Measurements from ENCODE around the gene TRPM8. TPM values are rescaled to one million over a fixed set of nuclear protein-coding genes. Genes with fewer than 3 reads are reported as not detected.

Gene TRPM8
- total and polyA plus RNA-seq, 2 donors from 2014 or later = 2.5 TPM; not detected in 1

DNA sequence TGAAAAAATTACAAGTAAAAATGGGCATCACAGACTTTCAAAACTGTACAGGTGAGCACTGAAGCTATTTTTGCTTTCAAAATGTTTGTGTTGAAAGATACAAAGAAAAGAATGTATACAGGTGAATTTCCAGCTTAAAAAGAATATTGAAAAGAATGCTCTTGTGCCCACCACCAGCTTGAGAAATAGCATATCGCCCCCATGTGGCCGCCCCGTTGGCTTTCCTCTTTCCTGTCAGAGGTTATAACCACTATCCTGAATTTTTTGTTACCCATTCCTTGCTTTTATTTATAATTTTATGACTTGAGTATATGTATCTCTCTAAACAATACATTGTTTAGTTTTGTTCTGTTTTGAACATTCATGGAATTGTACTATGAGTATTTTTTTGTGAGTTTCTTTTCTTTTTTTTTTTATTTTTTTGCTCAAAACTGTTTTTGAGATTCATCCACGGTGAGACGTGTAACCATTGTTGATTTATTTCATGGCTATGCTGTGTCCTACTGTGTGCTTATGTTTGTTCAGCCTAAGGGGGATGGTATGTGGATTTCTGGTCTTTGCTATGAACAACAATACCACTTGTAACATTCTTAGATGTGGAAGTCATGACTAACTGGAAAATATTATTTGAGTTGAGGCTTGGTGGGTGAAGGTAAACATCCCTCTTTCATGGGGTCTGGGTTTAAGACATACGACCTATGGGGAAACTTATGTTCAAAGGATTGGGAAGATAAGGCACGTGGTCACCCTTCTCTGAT, 11.6 kb downstream of the TRPM8 start:
- FAIRE-seq (no peak), DNase-seq (peak in 3 of 5 donors; percentile 9 to 32 (median 29))
- Histone ChIP-seq H3K9ac (ENCODE audit: low read length in 3 of 3) (no peak overlapping the region), H3K4me1 (ENCODE audit: control insufficient read depth in 2 of 3, insufficient read depth in 2 of 3, low read depth in 1 of 3, low read length in 3 of 3) (no peaks in the 10 kb centered on the region), H3K27ac (ENCODE audit: low read depth in 2 of 2, low read length in 2 of 2) (no peak overlapping the region), H3K4me3 (ENCODE audit: low read length in 3 of 3) (no peak overlapping the region), H3K27me3 (ENCODE audit: control insufficient read depth, insufficient read depth, low read length) (no peaks in the 10 kb centered on the region), H3K9me3 (ENCODE audit: control insufficient read depth in 2 of 3, insufficient read depth in 1 of 3, low read length in 3 of 3) (no peaks in the 10 kb centered on the region), H3K36me3 (ENCODE audit: control insufficient read depth in 2 of 3, insufficient read depth in 3 of 3, low read length in 3 of 3) (no peaks in the 10 kb centered on the region)
- intact Hi-C loops (cut with DNase I) = no loop called here
- peak; percentile 36 for TF ChIP-seq CTCF (IDR thresholded peaks at IDR 0.05; ENCODE audit: borderline replicate concordance, extremely low read depth, insufficient read depth)

DNA sequence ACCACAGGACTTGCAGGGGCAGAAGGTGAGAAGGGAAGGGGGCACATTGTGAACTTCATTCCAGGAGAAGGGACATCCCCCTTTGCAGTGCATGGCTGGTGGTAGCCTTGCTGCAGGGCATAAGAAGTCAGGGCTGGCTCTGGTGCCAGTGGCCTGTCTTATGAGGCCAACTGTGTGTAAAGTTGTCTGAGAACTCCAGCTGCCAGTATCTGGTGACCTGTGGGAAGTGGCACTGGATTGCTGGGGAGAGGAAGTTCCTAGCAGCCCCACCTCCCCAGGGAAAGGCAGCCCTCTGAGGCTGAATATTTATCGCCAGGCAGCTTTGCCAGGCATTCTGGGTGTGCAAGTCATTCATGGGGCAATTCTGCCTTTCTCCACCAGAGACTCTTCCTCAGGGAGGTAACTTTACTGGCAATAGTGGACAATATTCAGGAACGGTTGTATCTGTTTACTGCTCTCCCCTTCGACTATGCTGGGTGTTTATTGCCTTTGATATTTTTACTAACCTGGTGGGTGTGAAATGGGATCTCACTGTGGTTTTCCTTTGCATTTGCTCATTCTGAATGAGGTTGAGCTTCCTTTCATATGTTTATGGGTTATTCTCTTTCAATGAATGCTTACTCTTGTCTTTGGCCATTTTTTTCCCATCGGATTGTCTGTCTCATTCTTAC, 12.3 kb downstream of the TRPM8 start:
- FAIRE-seq (no peak), DNase-seq (no peak)
- no peaks in the 10 kb centered on the region for H3K27me3 ChIP-seq (ENCODE audit: control insufficient read depth, insufficient read depth, low read length)
- no peak for TF ChIP-seq CTCF (IDR thresholded peaks at IDR 0.05; ENCODE audit: borderline replicate concordance, extremely low read depth, insufficient read depth)
- intact Hi-C loops (cut with DNase I) = no loop called here
- no peak overlapping the region for H3K27ac ChIP-seq (ENCODE audit: low read depth in 2 of 2, low read length in 2 of 2)
- H3K4me1 ChIP-seq (ENCODE audit: control insufficient read depth in 2 of 3, insufficient read depth in 2 of 3, low read depth in 1 of 3, low read length in 3 of 3) = no peaks in the 10 kb centered on the region
- no peak overlapping the region for H3K9ac ChIP-seq (ENCODE audit: low read length in 3 of 3)
- H3K9me3 ChIP-seq (ENCODE audit: control insufficient read depth in 2 of 3, insufficient read depth in 1 of 3, low read length in 3 of 3) = no peaks in the 10 kb centered on the region
- H3K4me3 ChIP-seq (ENCODE audit: low read length in 3 of 3) = no peak overlapping the region
- H3K36me3 ChIP-seq (ENCODE audit: control insufficient read depth in 2 of 3, insufficient read depth in 3 of 3, low read length in 3 of 3) = no peaks in the 10 kb centered on the region

- H3K9ac ChIP-seq (ENCODE audit: low read length in 3 of 3) = no peak overlapping the region
- peaks cover 0 to 4% (median 0%) of the 10 kb centered on the region in 3 donors for H3K4me1 ChIP-seq (ENCODE audit: control insufficient read depth in 2 of 3, insufficient read depth in 2 of 3, low read depth in 1 of 3, low read length in 3 of 3)
- H3K27ac ChIP-seq (ENCODE audit: low read depth in 2 of 2, low read length in 2 of 2) = no peak overlapping the region
- no peaks in the 10 kb centered on the region for H3K27me3 ChIP-seq (ENCODE audit: control insufficient read depth, insufficient read depth, low read length)
- no peak for FAIRE-seq
- peak in 1 of 5 donors; percentile 10 for DNase-seq
- H3K9me3 ChIP-seq (ENCODE audit: control insufficient read depth in 2 of 3, insufficient read depth in 1 of 3, low read length in 3 of 3) = no peaks in the 10 kb centered on the region
- H3K36me3 ChIP-seq (ENCODE audit: control insufficient read depth in 2 of 3, insufficient read depth in 3 of 3, low read length in 3 of 3) = no peaks in the 10 kb centered on the region
- intact Hi-C loops (cut with DNase I) = no loop called here
- no peak overlapping the region for H3K4me3 ChIP-seq (ENCODE audit: low read length in 3 of 3)
- no peak for TF ChIP-seq CTCF (IDR thresholded peaks at IDR 0.05; ENCODE audit: borderline replicate concordance, extremely low read depth, insufficient read depth)
These were observed 17.4 kb downstream of the TRPM8 start for GRCh38 chr2:233934524-233934923.

Data from kidney (tissue), 14 donors.